ENCODE measurements around the gene TRIM44.
"Not testable (repeated sequence)": the region's sequence is repeated elsewhere in the genome, so short reads cannot be mapped to it uniquely, and the experiment has no call there.

TRIM44 gene

DNA sequence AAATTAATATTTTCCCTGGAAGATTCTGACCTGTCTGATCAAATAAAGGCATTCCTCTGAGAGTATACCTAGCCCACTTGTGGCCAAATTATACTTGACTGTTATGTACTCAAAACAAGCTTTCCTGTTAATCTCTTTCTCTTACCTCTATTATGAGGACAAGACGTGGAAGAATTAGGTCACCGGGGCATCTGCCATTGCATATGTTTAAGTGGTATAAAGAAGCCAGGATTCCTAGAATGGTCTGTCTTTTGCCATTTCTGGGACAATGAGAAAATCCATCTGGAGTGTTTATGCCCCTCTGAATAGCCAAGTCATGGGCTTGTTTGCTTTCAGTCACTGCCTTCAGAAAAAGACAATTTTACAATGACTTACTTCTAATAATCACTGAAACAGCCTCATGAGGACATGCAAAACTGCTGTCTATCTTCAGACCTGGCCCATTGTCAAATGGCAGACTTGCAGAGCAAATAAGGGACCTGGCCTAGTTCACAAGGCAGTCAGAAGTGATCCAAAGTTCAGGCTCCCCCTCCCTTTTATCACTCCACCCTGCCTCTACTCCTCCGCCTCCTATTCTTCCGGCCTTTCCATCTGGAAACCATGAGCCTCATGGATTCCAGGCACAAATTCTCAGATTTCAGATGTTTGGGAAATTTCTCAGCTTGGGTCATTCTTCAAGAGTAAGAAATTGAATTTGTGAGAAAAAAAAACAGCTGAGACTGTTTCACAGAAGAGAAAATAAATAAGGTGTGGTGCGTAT lies 153.2 kb downstream of the TRIM44 start:
- DNase-seq (ENCODE audit: low spot score), result peak; percentile 31

DNA sequence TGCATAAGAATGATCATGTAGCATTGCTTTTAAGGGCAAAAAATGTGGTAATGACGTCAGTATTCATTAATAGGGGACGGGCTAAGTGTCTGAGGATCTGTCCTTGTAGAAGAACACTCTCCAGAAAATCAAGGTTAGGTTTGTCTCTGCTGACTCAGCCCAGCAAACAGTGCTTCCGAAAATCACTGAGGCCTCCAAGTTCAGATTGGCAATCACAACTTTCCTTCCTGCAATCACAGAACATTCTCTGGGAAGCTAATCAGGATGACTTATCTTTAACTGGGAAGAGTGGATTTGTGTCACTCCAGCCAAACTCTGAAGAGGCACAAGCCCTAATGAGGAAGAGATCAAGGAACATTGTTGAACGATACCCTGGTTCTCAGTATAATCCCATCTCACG lies 158.0 kb downstream of the TRIM44 start:
- no peak for DNase-seq (ENCODE audit: low spot score)

DNA sequence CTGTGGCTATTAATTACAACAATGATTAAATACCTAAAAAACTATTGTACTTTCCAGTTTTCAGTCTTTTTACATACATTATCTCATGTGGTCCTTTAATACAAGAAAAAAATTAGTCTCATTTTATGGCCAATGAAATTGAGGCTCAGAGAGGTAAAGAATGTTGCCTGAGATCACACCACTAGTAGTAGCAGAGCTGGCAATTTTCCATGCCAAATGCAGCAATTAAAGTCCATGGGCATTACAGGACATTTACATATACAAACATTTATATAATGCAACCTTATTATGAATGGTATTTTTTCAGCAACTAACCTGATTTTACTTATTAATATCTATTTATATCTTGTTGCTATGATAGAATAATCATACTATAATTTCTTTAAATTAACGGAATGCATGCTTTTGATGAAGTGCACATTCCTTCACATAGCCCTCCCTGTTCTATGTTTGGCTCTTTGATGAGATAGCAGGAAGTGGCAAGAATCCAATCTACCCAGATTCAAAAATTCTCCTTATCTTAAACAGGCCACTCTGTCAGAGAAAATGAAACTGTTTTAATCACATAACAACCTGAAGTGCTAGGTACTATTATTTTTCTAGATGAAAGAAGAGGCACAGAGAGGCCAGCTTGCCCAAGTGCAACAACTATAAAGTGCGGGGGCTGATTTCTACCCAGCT lies 160.4 kb downstream of the TRIM44 start:
- DNase-seq (ENCODE audit: low spot score), result no peak

DNA sequence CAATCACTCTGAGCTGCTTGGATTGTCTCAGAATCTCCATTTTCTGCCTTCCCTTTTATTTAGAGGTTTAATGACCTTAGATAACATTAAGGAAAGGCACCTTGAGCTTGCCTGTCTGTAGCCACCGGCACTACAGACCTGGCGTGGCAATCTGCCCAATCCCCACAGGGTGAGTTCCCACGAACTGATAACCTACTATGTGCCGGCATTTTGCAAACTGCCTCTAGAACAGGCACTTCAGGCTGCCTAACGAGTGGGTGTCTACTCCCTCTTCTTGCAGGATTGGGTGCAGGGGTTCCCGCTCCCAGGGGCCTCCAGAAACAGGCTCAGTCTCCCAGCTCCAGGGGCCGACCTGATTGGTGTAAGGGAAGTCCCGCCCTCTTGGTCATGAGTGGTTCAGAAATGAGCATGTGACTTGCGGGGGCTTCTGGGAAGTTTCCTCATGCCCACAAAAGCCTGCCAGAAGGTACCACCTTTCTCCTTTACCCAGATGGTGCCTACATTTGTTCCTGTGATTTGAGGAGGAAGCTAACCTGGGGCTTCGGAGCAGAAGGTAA lies 161.2 kb downstream of the TRIM44 start:
- DNase-seq (ENCODE audit: low spot score), result no peak

DNA sequence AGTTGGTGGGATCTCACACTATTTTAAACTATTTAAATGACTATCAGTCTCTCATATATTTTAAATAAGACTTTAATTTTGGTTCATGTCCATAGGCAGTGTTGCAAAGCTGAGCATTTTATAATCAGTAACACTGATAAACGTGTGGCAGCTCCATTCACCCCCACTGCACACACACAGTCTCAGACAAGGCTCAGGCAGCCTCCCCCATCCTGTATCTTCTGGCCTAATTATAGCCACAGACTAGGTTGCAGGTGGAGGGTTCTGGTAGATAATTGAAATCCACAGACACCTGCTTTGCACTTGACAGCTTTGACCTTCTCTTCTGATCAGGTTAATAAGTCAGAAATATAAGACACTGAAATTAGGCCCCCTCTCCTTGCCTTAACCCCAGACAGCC lies 162.8 kb downstream of the TRIM44 start:
- DNase-seq (ENCODE audit: low spot score), result no peak

DNA sequence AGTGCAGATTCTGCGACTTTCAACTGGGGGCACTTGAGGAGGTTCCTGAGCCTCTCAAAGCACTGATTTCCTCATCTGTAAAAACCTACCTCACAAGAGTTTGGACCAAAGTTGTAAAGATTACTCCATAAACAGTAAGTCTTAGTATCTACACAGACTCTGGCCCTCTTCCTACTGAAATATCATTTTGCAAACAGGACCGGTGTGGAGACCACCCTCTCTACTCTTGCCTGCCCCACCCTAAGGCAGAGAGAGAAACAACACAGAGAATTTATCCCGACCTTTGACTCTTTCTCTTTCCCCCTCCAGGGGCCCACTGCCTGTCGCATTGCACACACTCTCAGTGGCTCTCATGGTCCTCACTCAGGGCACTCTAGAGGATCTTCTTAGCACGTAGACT lies 163.4 kb downstream of the TRIM44 start:
- no peak for DNase-seq (ENCODE audit: low spot score)

DNA sequence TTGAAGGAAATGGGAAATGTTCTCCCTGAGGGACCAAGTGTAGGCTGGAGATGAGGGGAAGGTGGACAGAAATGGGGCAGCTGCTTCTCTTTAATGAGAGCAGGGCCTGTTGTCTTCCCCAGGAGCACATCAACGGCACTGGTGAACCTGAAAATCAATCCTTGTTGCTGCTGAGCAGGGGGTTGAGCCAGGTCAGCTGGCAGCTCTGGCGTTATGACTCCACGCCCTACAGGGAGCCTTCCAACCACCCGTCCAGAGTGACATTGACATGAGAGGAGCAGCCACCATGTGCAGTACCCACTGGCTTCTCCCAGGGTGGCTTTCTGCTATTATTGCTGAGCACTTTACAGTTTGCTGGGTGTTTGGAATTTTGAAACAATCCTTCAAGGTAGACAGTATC lies 164.4 kb downstream of the TRIM44 start:
- no peak for DNase-seq (ENCODE audit: low spot score)

DNA sequence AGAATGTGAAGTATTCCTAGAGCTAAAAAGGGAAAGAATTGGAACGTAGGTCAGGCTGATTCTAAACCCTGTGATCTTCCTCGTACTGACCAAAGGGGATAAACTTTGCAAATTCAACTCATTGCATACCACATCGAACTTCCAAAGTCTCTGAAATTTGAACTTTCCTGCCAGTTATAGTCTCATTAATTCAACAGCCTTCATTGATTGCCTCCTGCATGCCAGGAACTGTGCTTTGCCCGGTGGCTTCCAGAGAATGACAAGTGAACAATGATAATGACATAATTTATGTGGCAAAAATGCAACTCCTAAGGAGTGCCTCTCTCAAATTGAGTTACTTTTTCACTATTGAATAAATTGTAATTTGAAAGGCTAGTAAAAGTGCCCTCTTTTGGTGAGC lies 173.6 kb downstream of the TRIM44 start:
- no peak for DNase-seq (ENCODE audit: low spot score)

DNA sequence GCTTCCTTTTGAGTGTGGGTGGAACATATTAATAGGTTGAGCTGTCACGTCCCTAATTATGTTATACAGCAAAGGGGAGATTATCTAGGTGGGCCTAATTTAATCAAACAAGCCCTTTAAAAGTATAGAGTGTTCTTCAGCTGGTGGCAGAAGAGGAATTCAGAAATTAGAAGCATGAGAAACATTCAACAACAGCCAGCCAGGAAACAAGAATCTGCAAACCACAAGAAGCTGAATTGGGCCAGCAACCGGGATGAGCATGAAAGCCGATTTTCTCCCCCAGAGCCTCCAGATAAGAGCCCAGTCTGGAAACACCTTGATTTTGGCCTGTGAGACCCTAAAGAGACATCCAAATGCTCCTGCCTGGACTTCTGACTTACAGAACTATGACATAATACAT lies 175.5 kb downstream of the TRIM44 start:
- DNase-seq (ENCODE audit: low spot score), result no peak

DNA sequence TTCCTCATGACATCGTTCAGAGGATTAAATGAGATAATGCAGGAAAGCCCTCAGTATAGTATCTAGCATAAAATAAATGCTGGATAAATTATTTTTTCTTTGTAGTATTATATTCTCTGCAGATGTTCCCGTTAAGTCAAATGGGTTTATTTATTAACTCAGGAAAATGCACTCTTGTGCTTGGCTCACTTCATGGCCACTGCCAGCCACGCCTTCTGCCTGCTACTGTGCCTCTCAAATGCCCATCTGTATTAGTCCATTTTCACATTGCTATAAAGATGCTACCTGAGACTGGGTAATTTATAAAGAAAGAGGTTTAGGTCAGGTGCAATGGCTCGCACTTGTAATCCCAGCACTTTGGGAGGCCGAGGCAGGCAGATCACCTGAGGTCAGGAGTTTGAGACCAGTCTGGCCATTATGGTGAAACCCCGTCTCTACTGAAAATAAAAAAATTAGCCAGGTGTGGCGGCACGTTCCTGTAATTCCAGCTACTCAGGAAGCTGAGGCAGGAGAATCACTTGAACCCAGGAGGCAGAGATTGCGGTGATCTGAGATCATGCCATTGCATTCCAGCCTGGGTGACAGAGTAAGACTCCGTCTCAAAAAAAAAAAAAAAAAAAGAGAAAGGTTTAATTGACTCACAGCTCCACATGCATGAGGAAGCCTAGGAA lies 176.3 kb downstream of the TRIM44 start:
- not testable (repeated sequence) for DNase-seq (ENCODE audit: low spot score)

DNA sequence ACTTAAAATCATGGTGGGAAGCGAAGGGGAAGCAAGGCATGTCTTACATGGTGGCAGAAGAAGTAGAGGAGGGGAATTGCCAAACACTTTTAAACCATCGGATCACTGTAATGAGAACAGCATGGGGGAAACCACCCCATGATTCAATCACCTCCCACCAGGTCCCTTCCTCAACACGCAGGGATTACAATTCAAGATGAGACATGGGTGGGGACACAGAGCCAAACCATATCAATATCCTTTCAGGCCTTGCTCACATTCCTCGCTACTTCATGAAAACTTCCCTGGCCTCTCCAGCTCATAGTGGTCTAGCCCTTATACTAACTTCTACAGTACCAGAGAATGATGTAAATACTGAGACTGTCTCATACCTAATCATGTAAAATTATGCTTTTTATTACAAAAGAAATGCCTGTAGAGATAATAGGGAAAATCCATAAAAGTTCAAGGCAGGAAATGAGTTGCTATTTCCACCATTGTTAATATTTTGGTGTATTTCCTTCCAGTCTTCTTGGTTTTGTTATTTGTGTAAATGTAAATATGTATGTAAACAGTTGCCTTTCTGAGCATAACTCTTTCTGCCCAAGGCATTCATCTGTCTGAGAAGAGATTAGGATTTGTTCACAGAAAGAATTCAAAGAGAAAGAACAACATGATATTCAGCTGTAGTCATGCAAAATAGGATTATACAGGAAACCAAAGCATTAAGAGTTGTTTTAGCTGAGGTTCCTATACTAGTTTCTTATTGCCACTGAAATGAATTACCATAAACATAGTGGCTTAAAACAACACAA lies 177.0 kb downstream of the TRIM44 start:
- DNase-seq (ENCODE audit: low spot score), result no peak

DNA sequence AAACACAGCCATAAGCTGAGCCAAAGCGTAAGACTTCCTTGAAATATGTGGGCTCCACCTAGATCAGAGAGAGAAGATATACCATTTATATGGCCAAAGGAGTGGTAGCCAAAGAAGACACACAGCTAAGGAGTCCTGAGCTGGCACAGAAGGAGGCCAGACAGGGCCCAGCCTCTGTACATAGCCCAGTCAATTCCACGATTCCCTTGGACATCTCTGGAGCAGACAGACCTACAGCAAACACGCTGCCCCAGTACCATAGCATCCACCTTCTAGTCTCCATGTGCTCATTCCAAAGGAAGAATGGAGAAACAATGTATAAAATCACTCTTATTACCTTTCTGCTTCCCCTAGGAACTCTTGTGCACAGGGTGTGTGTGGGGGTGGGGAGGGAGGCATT lies 179.2 kb downstream of the TRIM44 start:
- no peak for DNase-seq (ENCODE audit: low spot score)

DNA sequence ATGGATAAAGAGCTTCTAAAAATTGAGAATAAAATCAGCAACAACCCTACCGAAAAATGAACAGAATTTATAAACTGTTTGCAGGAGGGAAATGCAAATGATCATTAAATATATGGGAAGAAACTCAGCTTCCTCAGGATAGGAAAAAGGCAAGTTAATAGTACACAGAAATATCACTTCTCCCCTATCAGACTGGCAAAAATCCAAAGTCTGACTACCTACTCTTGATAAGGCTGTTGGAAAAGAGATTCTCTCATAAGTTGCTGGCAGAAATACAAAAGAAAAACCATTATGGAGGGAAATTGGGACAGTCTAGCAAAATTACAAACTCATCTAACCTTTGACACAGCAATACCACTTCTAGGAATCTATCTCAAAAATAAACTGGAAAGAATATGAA lies 180.4 kb downstream of the TRIM44 start:
- DNase-seq (ENCODE audit: low spot score), result no peak

DNA sequence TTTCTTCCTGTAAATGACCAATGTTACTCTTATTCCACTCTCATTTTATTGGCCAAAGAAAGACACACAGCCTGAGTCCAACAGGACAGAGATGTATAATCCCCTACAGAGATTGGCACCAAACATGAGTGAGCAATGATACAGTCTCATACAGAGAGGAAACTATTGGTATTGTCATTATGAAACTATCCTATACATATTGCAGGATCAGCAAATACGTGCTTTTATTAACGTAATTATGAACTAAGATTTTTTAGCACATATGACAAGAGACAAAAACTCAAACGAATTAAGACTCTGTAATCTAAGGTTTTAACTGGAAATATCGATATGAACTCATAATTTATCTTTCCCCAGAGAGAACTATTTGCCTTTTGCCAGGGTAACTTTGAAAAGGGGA lies 182.0 kb downstream of the TRIM44 start:
- DNase-seq (ENCODE audit: low spot score), result no peak

DNA sequence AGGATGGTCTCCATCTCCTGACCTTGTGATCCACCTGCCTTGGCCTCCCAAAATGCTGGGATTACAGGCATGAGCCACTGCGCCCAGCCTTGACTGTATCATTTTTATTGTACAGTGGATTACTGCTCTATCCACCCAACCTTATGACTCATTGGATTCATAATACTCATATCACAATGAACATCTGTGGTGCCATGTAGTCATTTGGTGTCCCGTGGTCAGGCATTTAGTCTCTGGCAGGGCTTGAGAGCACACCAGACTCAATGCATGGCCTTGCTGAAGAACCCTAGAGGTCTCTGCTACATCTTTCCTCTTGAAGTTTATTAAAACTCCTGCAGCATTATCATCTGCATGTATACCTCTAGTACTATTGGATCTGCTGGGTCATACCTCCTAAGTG lies 183.3 kb downstream of the TRIM44 start:
- no peak for DNase-seq (ENCODE audit: low spot score)

DNA sequence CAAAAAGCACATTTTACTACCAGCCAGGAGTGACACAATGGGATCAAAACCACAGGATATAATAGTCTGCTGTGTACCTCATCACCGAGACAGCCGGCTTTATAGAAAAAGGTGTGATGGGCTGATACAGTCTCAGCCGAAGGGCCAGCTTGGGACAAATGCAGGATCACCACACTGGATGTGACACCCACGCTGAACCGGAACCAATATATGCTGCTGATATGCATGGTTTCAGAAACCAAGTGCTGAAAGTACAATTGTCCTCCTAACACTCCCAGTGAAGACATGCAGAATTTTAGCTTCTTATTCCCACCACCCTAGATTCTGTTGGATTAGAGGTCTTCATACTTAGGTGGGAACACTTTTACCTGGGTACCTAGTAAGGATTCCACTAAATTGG lies 184.3 kb downstream of the TRIM44 start:
- no peak for DNase-seq (ENCODE audit: low spot score)

DNA sequence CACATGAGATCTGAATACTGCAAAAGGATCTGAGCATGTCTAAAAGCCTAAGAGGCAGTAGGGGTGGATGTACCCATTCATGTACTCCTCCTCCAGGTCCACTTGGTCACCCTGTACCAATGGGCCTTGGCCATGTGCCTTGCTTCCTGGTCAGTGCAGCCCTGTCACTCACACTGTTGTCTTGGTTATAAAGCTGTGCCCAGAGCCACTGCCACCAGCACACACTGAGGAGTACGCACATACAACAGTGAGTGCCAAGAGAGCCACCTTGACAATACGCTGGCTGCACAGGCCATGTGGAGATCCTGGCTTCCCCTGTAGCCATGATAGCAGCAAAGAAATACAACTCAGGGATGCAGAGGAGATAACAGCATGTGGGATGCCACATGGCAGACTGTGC lies 184.9 kb downstream of the TRIM44 start:
- DNase-seq (ENCODE audit: low spot score), result no peak

DNA sequence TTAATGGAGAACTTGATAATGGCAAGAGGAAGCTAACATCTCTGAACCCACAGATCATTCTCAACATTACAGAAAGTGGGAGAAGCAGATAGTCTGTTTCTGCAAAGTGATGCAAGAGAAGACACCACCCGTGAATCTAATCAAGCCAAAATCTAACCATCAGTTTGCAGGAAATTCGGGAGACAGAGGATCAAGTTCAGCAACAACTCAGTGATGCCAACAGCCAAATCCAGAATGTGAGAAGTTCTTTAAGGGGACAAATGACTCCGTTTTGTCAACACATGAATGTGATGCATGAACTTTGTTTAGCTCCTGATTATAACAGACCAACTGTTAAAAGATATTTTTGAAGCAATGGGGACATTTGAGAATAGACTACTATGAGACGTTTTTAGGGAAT lies 186.0 kb downstream of the TRIM44 start:
- no peak for DNase-seq (ENCODE audit: low spot score)

DNA sequence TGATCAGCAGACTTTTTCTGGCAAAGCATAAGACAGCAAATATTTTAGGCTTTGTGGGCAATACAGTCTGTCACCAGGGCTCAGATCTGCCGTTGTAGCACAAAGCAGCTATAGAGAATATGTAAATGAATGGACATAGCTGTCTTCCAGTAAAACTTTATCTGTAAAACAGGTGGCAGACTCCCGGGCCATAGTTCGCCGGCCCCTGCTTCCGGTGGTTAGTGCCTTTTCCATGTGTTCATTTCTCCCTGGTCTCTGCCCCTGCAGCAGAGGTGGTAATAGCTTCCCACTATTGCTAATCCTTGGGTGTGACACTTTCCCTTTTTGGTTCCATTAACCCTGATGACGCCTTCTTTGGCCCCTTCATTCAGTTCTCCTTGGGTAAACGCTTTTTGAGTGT lies 187.6 kb downstream of the TRIM44 start:
- no peak for DNase-seq (ENCODE audit: low spot score)

DNA sequence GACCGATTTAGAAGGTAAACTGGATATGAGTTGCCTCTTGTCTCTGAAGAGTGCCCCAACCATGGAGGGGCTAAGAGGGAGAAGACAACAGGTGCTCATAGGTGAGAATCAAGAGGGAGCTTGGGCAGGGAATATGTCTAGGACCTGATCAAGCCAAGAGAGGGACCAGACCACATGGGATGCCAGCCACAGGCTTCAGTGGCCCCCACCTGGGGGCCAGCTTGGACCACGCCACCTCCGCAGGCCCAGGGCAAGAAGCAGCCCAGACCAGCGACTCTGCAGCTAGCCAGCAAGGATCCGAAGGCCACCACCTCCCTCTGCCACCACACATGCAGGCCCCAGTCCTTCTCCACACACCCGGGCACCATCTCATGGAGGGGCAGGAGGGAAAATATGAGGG lies 188.8 kb downstream of the TRIM44 start:
- no peak for DNase-seq (ENCODE audit: low spot score)

DNA sequence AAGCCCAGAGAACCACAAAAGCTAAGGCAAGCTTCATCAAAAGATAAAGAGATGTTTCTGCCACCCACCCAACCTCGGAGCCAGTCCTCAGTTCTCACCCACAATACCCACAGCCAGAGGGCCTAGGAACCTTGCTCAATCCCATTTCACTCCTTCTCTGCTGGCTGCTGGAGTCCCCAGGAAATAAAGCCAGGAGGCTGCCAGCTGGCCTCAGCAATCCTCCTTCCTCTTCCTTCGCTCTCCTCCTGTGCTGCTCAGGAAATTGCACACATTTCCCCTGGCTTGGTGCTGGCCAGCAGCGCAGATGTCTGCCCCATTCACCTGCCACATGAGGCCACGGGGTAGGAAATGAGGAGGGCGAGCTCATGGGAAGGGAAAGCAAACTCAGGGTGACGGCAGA lies 189.5 kb downstream of the TRIM44 start:
- DNase-seq (ENCODE audit: low spot score), result no peak

DNA sequence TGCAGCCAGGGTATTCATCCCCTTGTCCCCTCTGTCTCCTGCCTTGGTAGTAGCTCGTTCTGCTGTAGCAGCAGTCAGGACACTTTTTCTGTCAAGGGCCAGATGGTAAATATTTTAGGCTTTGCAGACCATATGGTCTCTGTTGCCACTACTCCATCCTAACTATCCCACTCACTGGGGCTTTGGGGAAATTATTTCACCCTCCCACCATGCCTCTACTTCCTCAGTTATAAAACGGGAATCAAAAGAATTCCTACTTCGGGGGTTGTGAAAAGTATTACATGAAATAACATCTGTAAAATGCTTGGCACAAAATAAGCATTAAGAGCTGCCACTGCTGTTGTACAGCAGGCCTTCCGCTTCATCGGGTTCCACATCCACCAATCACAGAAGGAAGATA lies 191.4 kb downstream of the TRIM44 start:
- no peak for DNase-seq (ENCODE audit: low spot score)
